ENCODE results near the gene POLR1A.

DNA sequence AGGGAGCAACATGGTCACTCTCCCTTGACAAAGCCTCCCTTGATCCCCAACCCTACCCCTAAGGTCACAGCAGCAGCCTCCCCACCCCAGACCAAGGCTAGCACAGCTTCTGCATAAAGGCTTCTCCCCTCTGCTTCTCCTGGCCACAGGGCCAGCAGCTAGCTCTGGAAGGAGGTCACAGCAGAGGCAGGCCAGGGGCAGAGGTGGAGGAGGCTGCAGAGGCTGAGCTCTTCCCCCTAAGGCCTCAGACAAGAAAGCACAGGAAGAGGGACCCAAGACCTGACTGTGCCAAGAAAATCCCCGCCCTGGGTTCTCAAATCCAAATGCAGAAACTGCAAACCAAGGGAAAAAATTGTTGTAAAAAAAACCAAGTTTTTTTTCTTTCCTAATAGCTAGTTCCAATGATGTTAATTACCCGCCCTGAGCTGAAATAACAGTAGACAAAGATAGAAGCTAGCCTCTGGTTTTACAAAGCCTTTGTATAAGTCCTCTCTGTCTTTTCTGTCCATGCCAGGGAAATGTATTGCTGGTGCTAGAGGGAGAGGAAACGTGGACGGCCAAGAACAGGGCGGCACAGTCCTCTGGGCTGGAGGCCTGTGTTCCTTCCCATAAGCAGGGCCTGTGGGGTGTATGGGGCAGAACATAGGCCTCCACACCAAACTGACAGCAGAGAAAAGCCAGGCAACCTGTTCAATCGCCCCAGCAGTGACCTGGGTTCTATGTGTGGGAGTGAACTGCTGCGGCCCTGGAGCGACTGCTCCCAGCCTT is 79.5 kb downstream of the POLR1A start:
- TF ChIP-seq, protein P1, sequence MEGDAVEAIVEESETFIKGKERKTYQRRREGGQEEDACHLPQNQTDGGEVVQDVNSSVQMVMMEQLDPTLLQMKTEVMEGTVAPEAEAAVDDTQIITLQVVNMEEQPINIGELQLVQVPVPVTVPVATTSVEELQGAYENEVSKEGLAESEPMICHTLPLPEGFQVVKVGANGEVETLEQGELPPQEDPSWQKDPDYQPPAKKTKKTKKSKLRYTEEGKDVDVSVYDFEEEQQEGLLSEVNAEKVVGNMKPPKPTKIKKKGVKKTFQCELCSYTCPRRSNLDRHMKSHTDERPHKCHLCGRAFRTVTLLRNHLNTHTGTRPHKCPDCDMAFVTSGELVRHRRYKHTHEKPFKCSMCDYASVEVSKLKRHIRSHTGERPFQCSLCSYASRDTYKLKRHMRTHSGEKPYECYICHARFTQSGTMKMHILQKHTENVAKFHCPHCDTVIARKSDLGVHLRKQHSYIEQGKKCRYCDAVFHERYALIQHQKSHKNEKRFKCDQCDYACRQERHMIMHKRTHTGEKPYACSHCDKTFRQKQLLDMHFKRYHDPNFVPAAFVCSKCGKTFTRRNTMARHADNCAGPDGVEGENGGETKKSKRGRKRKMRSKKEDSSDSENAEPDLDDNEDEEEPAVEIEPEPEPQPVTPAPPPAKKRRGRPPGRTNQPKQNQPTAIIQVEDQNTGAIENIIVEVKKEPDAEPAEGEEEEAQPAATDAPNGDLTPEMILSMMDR (IDR thresholded peaks at IDR 0.05; ENCODE audit: low read depth, low read length, missing input control), result no peak
- TF ChIP-seq SP1 (IDR thresholded peaks at IDR 0.05), result no peak
- TF ChIP-seq RAD21 (IDR thresholded peaks at IDR 0.05), result no peak
- TF ChIP-seq JUND (IDR thresholded peaks at IDR 0.05), result no peak
- no peak for TF ChIP-seq MAX (IDR thresholded peaks at IDR 0.05)
- no peak for TF ChIP-seq YY1 (IDR thresholded peaks at IDR 0.05)
- TF ChIP-seq, protein P2, sequence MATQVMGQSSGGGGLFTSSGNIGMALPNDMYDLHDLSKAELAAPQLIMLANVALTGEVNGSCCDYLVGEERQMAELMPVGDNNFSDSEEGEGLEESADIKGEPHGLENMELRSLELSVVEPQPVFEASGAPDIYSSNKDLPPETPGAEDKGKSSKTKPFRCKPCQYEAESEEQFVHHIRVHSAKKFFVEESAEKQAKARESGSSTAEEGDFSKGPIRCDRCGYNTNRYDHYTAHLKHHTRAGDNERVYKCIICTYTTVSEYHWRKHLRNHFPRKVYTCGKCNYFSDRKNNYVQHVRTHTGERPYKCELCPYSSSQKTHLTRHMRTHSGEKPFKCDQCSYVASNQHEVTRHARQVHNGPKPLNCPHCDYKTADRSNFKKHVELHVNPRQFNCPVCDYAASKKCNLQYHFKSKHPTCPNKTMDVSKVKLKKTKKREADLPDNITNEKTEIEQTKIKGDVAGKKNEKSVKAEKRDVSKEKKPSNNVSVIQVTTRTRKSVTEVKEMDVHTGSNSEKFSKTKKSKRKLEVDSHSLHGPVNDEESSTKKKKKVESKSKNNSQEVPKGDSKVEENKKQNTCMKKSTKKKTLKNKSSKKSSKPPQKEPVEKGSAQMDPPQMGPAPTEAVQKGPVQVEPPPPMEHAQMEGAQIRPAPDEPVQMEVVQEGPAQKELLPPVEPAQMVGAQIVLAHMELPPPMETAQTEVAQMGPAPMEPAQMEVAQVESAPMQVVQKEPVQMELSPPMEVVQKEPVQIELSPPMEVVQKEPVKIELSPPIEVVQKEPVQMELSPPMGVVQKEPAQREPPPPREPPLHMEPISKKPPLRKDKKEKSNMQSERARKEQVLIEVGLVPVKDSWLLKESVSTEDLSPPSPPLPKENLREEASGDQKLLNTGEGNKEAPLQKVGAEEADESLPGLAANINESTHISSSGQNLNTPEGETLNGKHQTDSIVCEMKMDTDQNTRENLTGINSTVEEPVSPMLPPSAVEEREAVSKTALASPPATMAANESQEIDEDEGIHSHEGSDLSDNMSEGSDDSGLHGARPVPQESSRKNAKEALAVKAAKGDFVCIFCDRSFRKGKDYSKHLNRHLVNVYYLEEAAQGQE (IDR thresholded peaks at IDR 0.05), result no peak
- TF ChIP-seq EGR1 (IDR thresholded peaks at IDR 0.05; ENCODE audit: low read depth in 2 of 2), result no peak
- no peak for TF ChIP-seq TAF1 (conservative IDR thresholded peaks at IDR 0.05)
- no peak for TF ChIP-seq GABPA (IDR thresholded peaks at IDR 0.05 in 1 of 2, conservative IDR thresholded peaks at IDR 0.05 in 1 of 2)
- no peak for TF ChIP-seq RXRA (IDR thresholded peaks at IDR 0.05)
